ENCODE results near the gene FAM200C.

FAM200C gene

DNA sequence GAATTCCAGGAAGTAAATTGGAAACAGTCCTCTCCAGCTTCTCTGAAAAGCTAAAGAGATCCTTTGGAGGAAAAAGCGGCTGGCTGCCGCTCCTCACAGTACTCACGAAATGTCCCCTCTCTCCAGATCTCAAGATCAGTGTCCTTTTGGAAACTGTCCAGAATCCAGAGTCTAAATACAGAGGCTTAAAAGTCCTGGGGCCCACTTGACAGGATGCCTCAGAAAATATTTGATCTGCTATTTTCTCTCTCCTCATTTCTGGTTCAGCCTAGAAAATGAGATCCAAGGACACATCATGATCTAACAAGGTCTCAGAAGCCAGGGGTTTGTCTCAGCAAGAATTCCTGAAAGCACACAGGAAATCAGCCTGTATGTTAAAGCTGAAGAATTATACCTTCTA lies 36.6 kb downstream of the FAM200C start:
- no peaks in the 10 kb centered on the region for H3K27me3 ChIP-seq (ENCODE audit: insufficient read depth, poor library complexity, severe bottlenecking)
- no peak for DNase-seq (ENCODE audit: low read depth in 1 of 2, low spot score in 1 of 2)
- no peak overlapping the region for H3K27ac ChIP-seq (replicated peaks)
- no peak overlapping the region for H3K4me3 ChIP-seq (replicated peaks; ENCODE audit: insufficient read depth, low read length)
- TF ChIP-seq POLR2AphosphoS5 (IDR thresholded peaks at IDR 0.05; ENCODE audit: low read depth): no peak
- TF ChIP-seq, protein P1, sequence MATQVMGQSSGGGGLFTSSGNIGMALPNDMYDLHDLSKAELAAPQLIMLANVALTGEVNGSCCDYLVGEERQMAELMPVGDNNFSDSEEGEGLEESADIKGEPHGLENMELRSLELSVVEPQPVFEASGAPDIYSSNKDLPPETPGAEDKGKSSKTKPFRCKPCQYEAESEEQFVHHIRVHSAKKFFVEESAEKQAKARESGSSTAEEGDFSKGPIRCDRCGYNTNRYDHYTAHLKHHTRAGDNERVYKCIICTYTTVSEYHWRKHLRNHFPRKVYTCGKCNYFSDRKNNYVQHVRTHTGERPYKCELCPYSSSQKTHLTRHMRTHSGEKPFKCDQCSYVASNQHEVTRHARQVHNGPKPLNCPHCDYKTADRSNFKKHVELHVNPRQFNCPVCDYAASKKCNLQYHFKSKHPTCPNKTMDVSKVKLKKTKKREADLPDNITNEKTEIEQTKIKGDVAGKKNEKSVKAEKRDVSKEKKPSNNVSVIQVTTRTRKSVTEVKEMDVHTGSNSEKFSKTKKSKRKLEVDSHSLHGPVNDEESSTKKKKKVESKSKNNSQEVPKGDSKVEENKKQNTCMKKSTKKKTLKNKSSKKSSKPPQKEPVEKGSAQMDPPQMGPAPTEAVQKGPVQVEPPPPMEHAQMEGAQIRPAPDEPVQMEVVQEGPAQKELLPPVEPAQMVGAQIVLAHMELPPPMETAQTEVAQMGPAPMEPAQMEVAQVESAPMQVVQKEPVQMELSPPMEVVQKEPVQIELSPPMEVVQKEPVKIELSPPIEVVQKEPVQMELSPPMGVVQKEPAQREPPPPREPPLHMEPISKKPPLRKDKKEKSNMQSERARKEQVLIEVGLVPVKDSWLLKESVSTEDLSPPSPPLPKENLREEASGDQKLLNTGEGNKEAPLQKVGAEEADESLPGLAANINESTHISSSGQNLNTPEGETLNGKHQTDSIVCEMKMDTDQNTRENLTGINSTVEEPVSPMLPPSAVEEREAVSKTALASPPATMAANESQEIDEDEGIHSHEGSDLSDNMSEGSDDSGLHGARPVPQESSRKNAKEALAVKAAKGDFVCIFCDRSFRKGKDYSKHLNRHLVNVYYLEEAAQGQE (IDR thresholded peaks at IDR 0.05; ENCODE audit: insufficient replicate concordance, low read depth): no peak
- TF ChIP-seq, protein P2, sequence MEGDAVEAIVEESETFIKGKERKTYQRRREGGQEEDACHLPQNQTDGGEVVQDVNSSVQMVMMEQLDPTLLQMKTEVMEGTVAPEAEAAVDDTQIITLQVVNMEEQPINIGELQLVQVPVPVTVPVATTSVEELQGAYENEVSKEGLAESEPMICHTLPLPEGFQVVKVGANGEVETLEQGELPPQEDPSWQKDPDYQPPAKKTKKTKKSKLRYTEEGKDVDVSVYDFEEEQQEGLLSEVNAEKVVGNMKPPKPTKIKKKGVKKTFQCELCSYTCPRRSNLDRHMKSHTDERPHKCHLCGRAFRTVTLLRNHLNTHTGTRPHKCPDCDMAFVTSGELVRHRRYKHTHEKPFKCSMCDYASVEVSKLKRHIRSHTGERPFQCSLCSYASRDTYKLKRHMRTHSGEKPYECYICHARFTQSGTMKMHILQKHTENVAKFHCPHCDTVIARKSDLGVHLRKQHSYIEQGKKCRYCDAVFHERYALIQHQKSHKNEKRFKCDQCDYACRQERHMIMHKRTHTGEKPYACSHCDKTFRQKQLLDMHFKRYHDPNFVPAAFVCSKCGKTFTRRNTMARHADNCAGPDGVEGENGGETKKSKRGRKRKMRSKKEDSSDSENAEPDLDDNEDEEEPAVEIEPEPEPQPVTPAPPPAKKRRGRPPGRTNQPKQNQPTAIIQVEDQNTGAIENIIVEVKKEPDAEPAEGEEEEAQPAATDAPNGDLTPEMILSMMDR (IDR thresholded peaks at IDR 0.05; ENCODE audit: insufficient read depth, low read length): no peak
- TF ChIP-seq SPI1 (IDR thresholded peaks at IDR 0.05; ENCODE audit: borderline replicate concordance, low read depth): no peak
- TF ChIP-seq GABPA (IDR thresholded peaks at IDR 0.05; ENCODE audit: low read depth): no peak

DNA sequence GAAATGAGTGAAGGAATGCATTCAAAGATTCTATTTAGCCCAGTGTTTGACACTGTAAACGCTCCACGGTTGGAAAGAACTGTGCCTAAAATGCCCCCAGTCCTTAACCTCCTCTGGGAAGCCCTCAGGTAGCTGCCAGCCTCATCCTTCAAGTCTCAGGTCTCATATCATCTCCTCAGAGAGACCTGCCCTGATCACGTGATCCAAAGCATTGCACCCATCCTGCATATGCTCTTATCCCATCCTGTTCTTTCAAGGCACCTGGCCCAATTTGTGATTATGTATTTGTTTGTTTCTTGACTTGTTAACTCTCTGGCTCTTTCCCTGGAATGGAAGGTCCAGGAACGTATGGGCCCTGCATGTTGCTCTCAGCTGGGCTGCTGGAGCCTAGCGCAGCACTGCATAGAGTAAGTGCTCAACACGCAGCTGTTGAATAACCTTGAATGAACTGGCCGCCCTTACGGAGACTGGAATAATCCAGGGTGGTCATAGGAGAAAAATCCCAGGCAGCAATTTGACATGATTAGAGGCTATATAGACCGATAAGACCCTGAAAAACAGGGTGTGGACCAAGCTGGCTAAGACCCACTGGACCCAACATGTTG lies 38.1 kb downstream of the FAM200C start:
- DNase-seq (ENCODE audit: low read depth in 1 of 2, low spot score in 1 of 2): no peak
- TF ChIP-seq, protein P2 (IDR thresholded peaks at IDR 0.05; ENCODE audit: insufficient read depth, low read length): no peak
- Histone ChIP-seq H3K27ac (replicated peaks) (no peak overlapping the region), H3K4me3 (replicated peaks; ENCODE audit: insufficient read depth, low read length) (no peak overlapping the region), H3K27me3 (ENCODE audit: insufficient read depth, poor library complexity, severe bottlenecking) (no peaks in the 10 kb centered on the region)

DNA sequence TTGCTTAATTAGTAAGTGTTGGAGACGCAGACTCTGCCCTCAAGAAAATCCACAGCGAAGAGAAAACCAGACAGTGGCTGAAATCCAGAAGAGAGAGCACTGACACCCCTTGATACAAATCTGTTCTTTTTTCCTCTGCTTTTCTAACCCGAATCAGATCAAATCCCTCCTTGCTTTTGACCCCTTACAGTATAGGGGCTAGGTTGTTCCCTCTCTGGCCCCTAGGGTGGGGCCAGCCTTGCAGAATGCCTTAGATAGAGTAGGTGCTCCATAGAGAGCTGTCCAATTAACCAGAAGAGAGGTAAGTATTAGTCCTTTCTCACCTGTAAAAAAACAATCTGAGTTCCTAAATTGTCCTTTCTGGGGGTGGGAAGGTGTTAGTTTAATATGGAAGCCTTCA lies 39.5 kb downstream of the FAM200C start:
- no peak for DNase-seq (ENCODE audit: low read depth in 1 of 2, low spot score in 1 of 2)
- TF ChIP-seq, protein P1 (IDR thresholded peaks at IDR 0.05; ENCODE audit: insufficient replicate concordance, low read depth): no peak
- TF ChIP-seq POLR2AphosphoS5 (IDR thresholded peaks at IDR 0.05; ENCODE audit: low read depth) (no peak), SPI1 (IDR thresholded peaks at IDR 0.05; ENCODE audit: borderline replicate concordance, low read depth) (no peak), GABPA (IDR thresholded peaks at IDR 0.05; ENCODE audit: low read depth) (no peak)
- TF ChIP-seq, protein P2 (IDR thresholded peaks at IDR 0.05; ENCODE audit: insufficient read depth, low read length): no peak
- Histone ChIP-seq H3K4me3 (replicated peaks; ENCODE audit: insufficient read depth, low read length) (no peak overlapping the region), H3K27ac (replicated peaks) (no peak overlapping the region), H3K27me3 (ENCODE audit: insufficient read depth, poor library complexity, severe bottlenecking) (no peaks in the 10 kb centered on the region)

DNA sequence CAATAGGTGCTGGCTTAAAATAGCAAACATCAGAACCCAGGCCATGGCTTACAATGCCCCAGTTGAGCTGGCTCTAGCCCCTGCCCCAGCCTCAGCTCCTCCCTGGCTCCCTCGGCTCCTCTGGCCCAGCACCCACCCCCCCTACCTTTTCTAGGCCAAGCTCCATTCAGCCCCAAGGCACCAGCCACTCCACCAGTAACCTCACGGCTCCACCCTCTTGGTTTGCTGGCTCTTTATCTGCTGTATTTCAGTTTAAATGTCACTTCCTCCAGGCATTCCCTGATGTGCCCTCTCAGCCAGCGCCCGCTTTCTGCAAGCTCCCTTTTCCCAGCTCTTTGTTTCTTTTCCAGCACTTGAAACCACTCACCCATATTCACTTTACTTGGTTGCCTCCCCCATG lies 40.0 kb downstream of the FAM200C start:
- TF ChIP-seq POLR2AphosphoS5 (IDR thresholded peaks at IDR 0.05; ENCODE audit: low read depth): no peak
- no peak for TF ChIP-seq GABPA (IDR thresholded peaks at IDR 0.05; ENCODE audit: low read depth)
- TF ChIP-seq, protein P2 (IDR thresholded peaks at IDR 0.05; ENCODE audit: insufficient read depth, low read length): no peak
- TF ChIP-seq, protein P1 (IDR thresholded peaks at IDR 0.05; ENCODE audit: insufficient replicate concordance, low read depth): no peak
- TF ChIP-seq SPI1 (IDR thresholded peaks at IDR 0.05; ENCODE audit: borderline replicate concordance, low read depth): no peak
- no peaks in the 10 kb centered on the region for H3K27me3 ChIP-seq (ENCODE audit: insufficient read depth, poor library complexity, severe bottlenecking)

More for the DNA sequence above, 40.0 kb downstream of the FAM200C start:
- Histone ChIP-seq H3K27ac (replicated peaks) (no peak overlapping the region), H3K4me3 (replicated peaks; ENCODE audit: insufficient read depth, low read length) (no peak overlapping the region)
- no peak for DNase-seq (ENCODE audit: low read depth in 1 of 2, low spot score in 1 of 2)
